WTC11 (cell line): ENCODE measurements around the gene PTPRB. TPM values are rescaled to one million over a fixed set of nuclear protein-coding genes. Genes with fewer than 3 reads are reported as not detected.

Source experiments
- ATAC-seq: fragments of 200-7000 bp; cut with Tn5 transposase; 2 replicates; pipeline ENCODE4 v1.10.0; 2021; ENCODE audit warnings: mild to moderate bottlenecking, moderate library complexity
- CTCF ChIA-PET: fragments of 300-600 bp; sonication (Branson Sonifier 250); formaldehyde crosslinking; loops from one replicate; lab custom pipeline; 2021; ENCODE audit warnings: antibody characterized with exemption; lab: Charles Lee
- POLR2A ChIA-PET: fragments of 350-600 bp; sonication (Branson Sonifier 250); formaldehyde crosslinking; loops from one replicate; lab custom pipeline; 2021; ENCODE audit warnings: antibody characterized with exemption; lab: Charles Lee
- DNase-seq: peaks from one replicate; pipeline ENCODE4 v3.0.0; 2021; ENCODE audit warnings: low spot score
- H3K27ac Mint-ChIP-seq: 2 replicates; pipeline ENCODE4 v1.8.0; 2021; ENCODE audit warnings: mixed read lengths
- H3K27me3 Mint-ChIP-seq: 2 replicates; pipeline ENCODE4 v1.8.0; 2021; ENCODE audit warnings: low read depth, mild to moderate bottlenecking, moderate library complexity, mixed read lengths
- H3K36me3 Mint-ChIP-seq: 2 replicates; pipeline ENCODE4 v1.8.0; 2021; ENCODE audit warnings: mixed read lengths
- H3K4me1 Mint-ChIP-seq: 2 replicates; pipeline ENCODE4 v1.8.0; 2022; ENCODE audit warnings: mixed read lengths
- H3K4me3 Mint-ChIP-seq: 2 replicates; pipeline ENCODE4 v1.8.0; 2021; ENCODE audit warnings: mild to moderate bottlenecking, moderate library complexity, mixed read lengths
- H3K9me3 Mint-ChIP-seq: 2 replicates; pipeline ENCODE4 v1.8.0; 2021; ENCODE audit warnings: mixed read lengths
- CBFB ChIP-seq: sonication (generic); formaldehyde crosslinking; IDR thresholded peaks from 2 replicates; pipeline ENCODE4 v1.8.1; 2022; ENCODE audit warnings: mild to moderate bottlenecking, low read depth, missing genetic modification reagents
- GTF2I ChIP-seq: fragments of 250-450 bp; sonication (Bioruptor Pico); conservative IDR thresholded peaks from 2 replicates; pipeline ENCODE4 v1.4.0; 2021; ENCODE audit warnings: mild to moderate bottlenecking
- KAT7 ChIP-seq: sonication (generic); formaldehyde crosslinking; IDR thresholded peaks from 2 replicates; pipeline ENCODE4 v1.8.1; 2023; ENCODE audit warnings: missing genetic modification reagents, mild to moderate bottlenecking, borderline replicate concordance
- OVOL2 ChIP-seq: fragments of 250-450 bp; sonication (Bioruptor Pico); IDR thresholded peaks from 2 replicates; pipeline ENCODE4 v1.9.0; 2021; ENCODE audit warnings: mild to moderate bottlenecking, borderline replicate concordance
- SMAD3 ChIP-seq: sonication (generic); formaldehyde crosslinking; IDR thresholded peaks from 2 replicates; pipeline ENCODE4 v1.8.0; 2022; ENCODE audit warnings: missing genetic modification reagents, mild to moderate bottlenecking, borderline replicate concordance
- TEAD4 ChIP-seq: sonication (generic); formaldehyde crosslinking; IDR thresholded peaks from 2 replicates; pipeline ENCODE4 v1.8.0; 2022; ENCODE audit warnings: mild to moderate bottlenecking, missing genetic modification reagents
- ZBTB21 ChIP-seq: sonication (generic); formaldehyde crosslinking; IDR thresholded peaks from 2 replicates; pipeline ENCODE4 v1.8.1; 2023; ENCODE audit warnings: mild to moderate bottlenecking, missing genetic modification reagents, borderline replicate concordance
- ZNF281 ChIP-seq: sonication (generic); formaldehyde crosslinking; IDR thresholded peaks from 2 replicates; pipeline ENCODE4 v1.8.0; 2023; ENCODE audit warnings: mild to moderate bottlenecking, missing genetic modification reagents
- ZNF425 ChIP-seq: fragments of 250-450 bp; sonication (Bioruptor Pico); conservative IDR thresholded peaks from 2 replicates; pipeline ENCODE4 v1.9.0; 2021; ENCODE audit warnings: mild to moderate bottlenecking
- ZNF512 ChIP-seq: sonication (generic); formaldehyde crosslinking; IDR thresholded peaks from 2 replicates; pipeline ENCODE4 v1.8.1; 2022; ENCODE audit warnings: missing genetic modification reagents, borderline replicate concordance
- total RNA-seq: library from RNA; stranded (reverse); gene quantifications from 3 replicates; pipeline ENCODE4 v1.2.3, GENCODE V29; 2021
- TF ChIP-seq, protein P1 (sequence below): sonication (generic); formaldehyde crosslinking; IDR thresholded peaks from 2 replicates; pipeline ENCODE4 v1.8.1; 2023; ENCODE audit warnings: mild to moderate bottlenecking, missing genetic modification reagents
- TF ChIP-seq, protein P2 (sequence below): sonication (generic); formaldehyde crosslinking; IDR thresholded peaks from 2 replicates; pipeline ENCODE4 v1.8.1; 2022; ENCODE audit warnings: low read depth, mild to moderate bottlenecking, moderate library complexity, missing genetic modification reagents, borderline replicate concordance
- TF ChIP-seq, protein P3 (sequence below): sonication (generic); formaldehyde crosslinking; IDR thresholded peaks from 2 replicates; pipeline ENCODE4 v1.8.0; 2022; ENCODE audit warnings: missing genetic modification reagents
- TF ChIP-seq, protein P4 (sequence below): sonication (generic); formaldehyde crosslinking; IDR thresholded peaks from 2 replicates; pipeline ENCODE4 v1.8.1; 2022; ENCODE audit warnings: low read depth, missing genetic modification reagents, borderline replicate concordance
- TF ChIP-seq, protein P5 (sequence below): sonication (generic); formaldehyde crosslinking; IDR thresholded peaks from 2 replicates; pipeline ENCODE4 v1.8.1; 2023; ENCODE audit warnings: mild to moderate bottlenecking, missing genetic modification reagents
- TF ChIP-seq, protein P6 (sequence below): sonication (generic); formaldehyde crosslinking; IDR thresholded peaks from 2 replicates; pipeline ENCODE4 v1.8.1; 2022; ENCODE audit warnings: mild to moderate bottlenecking, missing genetic modification reagents, moderate library complexity, borderline replicate concordance

Gene PTPRB
- total RNA-seq, 1 experiment from 2014 or later, result 3.3 TPM

DNA sequence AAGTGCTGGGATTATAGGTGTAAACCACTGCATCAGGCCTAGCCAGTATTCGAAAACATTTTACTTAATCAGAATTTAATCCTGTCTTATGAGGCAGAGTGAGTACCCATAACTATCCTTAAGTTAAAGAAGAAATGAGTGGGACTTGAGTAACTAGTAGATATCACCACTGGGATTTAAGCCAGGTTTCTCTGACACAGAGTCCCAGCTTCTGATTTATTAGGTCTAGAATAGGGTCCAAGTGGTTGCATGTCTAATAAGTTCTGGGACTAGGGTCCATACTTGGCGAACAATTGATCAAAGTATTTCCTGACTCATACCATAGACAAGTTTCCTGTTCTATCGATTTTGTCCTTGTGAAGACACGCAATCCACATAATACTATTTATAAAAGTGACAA is 18.9 kb downstream of the PTPRB start:
- no peak for DNase-seq
- ChIA-PET CTCF (no interaction called here), POLR2A (no interaction called here)
- H3K27me3 Mint-ChIP-seq, result no peaks in the 10 kb centered on the region
- H3K4me1 Mint-ChIP-seq, result peaks cover 41% of the 10 kb centered on the region
- TF ChIP-seq, protein P1, sequence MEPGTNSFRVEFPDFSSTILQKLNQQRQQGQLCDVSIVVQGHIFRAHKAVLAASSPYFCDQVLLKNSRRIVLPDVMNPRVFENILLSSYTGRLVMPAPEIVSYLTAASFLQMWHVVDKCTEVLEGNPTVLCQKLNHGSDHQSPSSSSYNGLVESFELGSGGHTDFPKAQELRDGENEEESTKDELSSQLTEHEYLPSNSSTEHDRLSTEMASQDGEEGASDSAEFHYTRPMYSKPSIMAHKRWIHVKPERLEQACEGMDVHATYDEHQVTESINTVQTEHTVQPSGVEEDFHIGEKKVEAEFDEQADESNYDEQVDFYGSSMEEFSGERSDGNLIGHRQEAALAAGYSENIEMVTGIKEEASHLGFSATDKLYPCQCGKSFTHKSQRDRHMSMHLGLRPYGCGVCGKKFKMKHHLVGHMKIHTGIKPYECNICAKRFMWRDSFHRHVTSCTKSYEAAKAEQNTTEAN (CRISPR knock-in tag), result no peak
- TF ChIP-seq, protein P2, sequence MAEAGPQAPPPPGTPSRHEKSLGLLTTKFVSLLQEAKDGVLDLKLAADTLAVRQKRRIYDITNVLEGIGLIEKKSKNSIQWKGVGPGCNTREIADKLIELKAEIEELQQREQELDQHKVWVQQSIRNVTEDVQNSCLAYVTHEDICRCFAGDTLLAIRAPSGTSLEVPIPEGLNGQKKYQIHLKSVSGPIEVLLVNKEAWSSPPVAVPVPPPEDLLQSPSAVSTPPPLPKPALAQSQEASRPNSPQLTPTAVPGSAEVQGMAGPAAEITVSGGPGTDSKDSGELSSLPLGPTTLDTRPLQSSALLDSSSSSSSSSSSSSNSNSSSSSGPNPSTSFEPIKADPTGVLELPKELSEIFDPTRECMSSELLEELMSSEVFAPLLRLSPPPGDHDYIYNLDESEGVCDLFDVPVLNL (CRISPR knock-in tag), result no peak
- no peak overlapping the region for H3K27ac Mint-ChIP-seq
- ATAC-seq, result no peak
- H3K4me3 Mint-ChIP-seq, result no peak overlapping the region
- no peaks in the 10 kb centered on the region for H3K36me3 Mint-ChIP-seq
- no peaks in the 10 kb centered on the region for H3K9me3 Mint-ChIP-seq

DNA sequence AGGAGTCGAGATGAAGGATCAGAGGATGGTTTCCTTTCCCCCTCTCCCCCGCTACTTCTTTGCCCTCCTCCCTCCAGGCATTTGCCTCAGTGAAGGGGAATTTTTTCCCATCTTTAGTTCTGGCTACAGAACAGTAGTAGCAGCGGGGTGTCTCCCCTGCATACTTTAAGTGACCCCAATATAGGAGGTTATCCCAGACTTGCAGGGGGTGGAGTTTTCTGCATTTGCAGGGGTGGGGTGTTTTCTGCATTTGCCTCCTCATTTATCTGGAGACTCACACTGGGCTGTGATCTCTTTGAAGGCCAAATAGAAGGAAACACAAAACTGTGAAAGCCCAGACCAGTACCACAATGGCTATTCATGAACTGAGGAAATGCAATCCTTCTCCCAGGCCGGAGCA is 19.8 kb downstream of the PTPRB start:
- ChIA-PET CTCF (no interaction called here), POLR2A (no interaction called here)
- no peak overlapping the region for H3K27ac Mint-ChIP-seq
- peaks cover 39% of the 10 kb centered on the region for H3K4me1 Mint-ChIP-seq
- no peak overlapping the region for H3K4me3 Mint-ChIP-seq
- DNase-seq, result no peak
- H3K36me3 Mint-ChIP-seq, result no peaks in the 10 kb centered on the region
- peak; percentile 67 for ATAC-seq
- peaks cover under 1% of the 10 kb centered on the region; the same call in 1 of the 2 replicates for H3K27me3 Mint-ChIP-seq
- H3K9me3 Mint-ChIP-seq, result no peaks in the 10 kb centered on the region
- TF ChIP-seq ZNF425, result no peak
- TF ChIP-seq, protein P3, sequence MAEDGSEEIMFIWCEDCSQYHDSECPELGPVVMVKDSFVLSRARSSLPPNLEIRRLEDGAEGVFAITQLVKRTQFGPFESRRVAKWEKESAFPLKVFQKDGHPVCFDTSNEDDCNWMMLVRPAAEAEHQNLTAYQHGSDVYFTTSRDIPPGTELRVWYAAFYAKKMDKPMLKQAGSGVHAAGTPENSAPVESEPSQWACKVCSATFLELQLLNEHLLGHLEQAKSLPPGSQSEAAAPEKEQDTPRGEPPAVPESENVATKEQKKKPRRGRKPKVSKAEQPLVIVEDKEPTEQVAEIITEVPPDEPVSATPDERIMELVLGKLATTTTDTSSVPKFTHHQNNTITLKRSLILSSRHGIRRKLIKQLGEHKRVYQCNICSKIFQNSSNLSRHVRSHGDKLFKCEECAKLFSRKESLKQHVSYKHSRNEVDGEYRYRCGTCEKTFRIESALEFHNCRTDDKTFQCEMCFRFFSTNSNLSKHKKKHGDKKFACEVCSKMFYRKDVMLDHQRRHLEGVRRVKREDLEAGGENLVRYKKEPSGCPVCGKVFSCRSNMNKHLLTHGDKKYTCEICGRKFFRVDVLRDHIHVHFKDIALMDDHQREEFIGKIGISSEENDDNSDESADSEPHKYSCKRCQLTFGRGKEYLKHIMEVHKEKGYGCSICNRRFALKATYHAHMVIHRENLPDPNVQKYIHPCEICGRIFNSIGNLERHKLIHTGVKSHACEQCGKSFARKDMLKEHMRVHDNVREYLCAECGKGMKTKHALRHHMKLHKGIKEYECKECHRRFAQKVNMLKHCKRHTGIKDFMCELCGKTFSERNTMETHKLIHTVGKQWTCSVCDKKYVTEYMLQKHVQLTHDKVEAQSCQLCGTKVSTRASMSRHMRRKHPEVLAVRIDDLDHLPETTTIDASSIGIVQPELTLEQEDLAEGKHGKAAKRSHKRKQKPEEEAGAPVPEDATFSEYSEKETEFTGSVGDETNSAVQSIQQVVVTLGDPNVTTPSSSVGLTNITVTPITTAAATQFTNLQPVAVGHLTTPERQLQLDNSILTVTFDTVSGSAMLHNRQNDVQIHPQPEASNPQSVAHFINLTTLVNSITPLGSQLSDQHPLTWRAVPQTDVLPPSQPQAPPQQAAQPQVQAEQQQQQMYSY (CRISPR knock-in tag), result no peak
- TF ChIP-seq OVOL2 (CRISPR knock-in tag), result no peak
- TF ChIP-seq KAT7, result no peak
- no peak for TF ChIP-seq ZNF281 (CRISPR knock-in tag)
- no peak for TF ChIP-seq GTF2I (CRISPR knock-in tag)
- TF ChIP-seq CBFB, result no peak
- no peak for TF ChIP-seq TEAD4 (CRISPR knock-in tag)
- TF ChIP-seq, protein P4, sequence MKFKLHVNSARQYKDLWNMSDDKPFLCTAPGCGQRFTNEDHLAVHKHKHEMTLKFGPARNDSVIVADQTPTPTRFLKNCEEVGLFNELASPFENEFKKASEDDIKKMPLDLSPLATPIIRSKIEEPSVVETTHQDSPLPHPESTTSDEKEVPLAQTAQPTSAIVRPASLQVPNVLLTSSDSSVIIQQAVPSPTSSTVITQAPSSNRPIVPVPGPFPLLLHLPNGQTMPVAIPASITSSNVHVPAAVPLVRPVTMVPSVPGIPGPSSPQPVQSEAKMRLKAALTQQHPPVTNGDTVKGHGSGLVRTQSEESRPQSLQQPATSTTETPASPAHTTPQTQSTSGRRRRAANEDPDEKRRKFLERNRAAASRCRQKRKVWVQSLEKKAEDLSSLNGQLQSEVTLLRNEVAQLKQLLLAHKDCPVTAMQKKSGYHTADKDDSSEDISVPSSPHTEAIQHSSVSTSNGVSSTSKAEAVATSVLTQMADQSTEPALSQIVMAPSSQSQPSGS (CRISPR knock-in tag), result no peak
- TF ChIP-seq, protein P5, sequence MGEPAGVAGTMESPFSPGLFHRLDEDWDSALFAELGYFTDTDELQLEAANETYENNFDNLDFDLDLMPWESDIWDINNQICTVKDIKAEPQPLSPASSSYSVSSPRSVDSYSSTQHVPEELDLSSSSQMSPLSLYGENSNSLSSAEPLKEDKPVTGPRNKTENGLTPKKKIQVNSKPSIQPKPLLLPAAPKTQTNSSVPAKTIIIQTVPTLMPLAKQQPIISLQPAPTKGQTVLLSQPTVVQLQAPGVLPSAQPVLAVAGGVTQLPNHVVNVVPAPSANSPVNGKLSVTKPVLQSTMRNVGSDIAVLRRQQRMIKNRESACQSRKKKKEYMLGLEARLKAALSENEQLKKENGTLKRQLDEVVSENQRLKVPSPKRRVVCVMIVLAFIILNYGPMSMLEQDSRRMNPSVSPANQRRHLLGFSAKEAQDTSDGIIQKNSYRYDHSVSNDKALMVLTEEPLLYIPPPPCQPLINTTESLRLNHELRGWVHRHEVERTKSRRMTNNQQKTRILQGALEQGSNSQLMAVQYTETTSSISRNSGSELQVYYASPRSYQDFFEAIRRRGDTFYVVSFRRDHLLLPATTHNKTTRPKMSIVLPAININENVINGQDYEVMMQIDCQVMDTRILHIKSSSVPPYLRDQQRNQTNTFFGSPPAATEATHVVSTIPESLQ, result no peak
- TF ChIP-seq ZNF512, result no peak
- TF ChIP-seq SMAD3 (CRISPR knock-in tag), result no peak
- TF ChIP-seq, protein P6, sequence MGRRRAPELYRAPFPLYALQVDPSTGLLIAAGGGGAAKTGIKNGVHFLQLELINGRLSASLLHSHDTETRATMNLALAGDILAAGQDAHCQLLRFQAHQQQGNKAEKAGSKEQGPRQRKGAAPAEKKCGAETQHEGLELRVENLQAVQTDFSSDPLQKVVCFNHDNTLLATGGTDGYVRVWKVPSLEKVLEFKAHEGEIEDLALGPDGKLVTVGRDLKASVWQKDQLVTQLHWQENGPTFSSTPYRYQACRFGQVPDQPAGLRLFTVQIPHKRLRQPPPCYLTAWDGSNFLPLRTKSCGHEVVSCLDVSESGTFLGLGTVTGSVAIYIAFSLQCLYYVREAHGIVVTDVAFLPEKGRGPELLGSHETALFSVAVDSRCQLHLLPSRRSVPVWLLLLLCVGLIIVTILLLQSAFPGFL, result no peak
- no peak for TF ChIP-seq ZBTB21
